Neural cell (in vitro differentiated cells): ENCODE results near the gene FLOT2. TPM values are rescaled to one million over a fixed set of nuclear protein-coding genes. Genes with fewer than 3 reads are reported as not detected.

Experiments used
- H2AFZ ChIP-seq: fragments of 200-600, 300-800 bp; sonication (generic), shearing (Covaris generic); 2 replicates; pipeline ENCODE4 v1.6.0; 2014; ENCODE audit warnings: low read depth, mild to moderate bottlenecking, antibody characterized with exemption, low read length, moderate library complexity
- H3F3A ChIP-seq: fragments of 200-600 bp; shearing (Covaris generic); 2 replicates; pipeline ENCODE4 v1.6.1; 2016; ENCODE audit warnings: mild to moderate bottlenecking, moderate library complexity, mixed read lengths, antibody characterized with exemption, low read length; ENCODE audit not compliant: insufficient read depth, poor library complexity, severe bottlenecking
- H3K27ac ChIP-seq: fragments of 200-600, 300-800 bp; sonication (generic), shearing (Covaris generic); 2 replicates; pipeline ENCODE4 v1.5.1; 2014; ENCODE audit warnings: mild to moderate bottlenecking, low read length, moderate library complexity
- H3K27me3 ChIP-seq: fragments of 300-800, 200-600 bp; sonication (generic), shearing (Covaris generic); 2 replicates; pipeline ENCODE4 v1.6.0; 2014; ENCODE audit warnings: mild to moderate bottlenecking, low read depth, low read length, moderate library complexity; ENCODE audit not compliant: insufficient read depth
- H3K36me3 ChIP-seq: fragments of 300-800, 200-600 bp; sonication (generic), shearing (Covaris generic); 2 replicates; pipeline ENCODE4 v1.5.1; 2014; ENCODE audit warnings: mild to moderate bottlenecking, antibody characterized with exemption, low read length, moderate library complexity; ENCODE audit not compliant: insufficient read depth
- H3K4me2 ChIP-seq: fragments of 300-800, 200-600 bp; sonication (generic), shearing (Covaris generic); 2 replicates; pipeline ENCODE4 v1.6.0; 2014; ENCODE audit warnings: mild to moderate bottlenecking, low read length
- H3K4me3 ChIP-seq: fragments of 300-800, 200-600 bp; sonication (generic), shearing (Covaris generic); 2 replicates; pipeline ENCODE4 v1.5.1; 2014; ENCODE audit warnings: mild to moderate bottlenecking, low read length, moderate library complexity
- H3K79me2 ChIP-seq: fragments of 200-600 bp; shearing (Covaris generic); replicated peaks from 2 replicates; pipeline ENCODE4 v1.6.0; 2014; ENCODE audit warnings: mild to moderate bottlenecking, low read length, moderate library complexity; ENCODE audit not compliant: insufficient read depth
- H3K9ac ChIP-seq: fragments of 300-800, 200-600 bp; sonication (generic), shearing (Covaris generic); 2 replicates; pipeline ENCODE4 v1.6.1; 2016; ENCODE audit warnings: mild to moderate bottlenecking, low read length, mixed read lengths
- H3K9me2 ChIP-seq: fragments of 200-600 bp; shearing (Covaris generic); 2 replicates; pipeline ENCODE4 v1.6.1; 2016; ENCODE audit warnings: mild to moderate bottlenecking, low read length, mixed read lengths; ENCODE audit not compliant: insufficient read depth
- H3K9me3 ChIP-seq: fragments of 200-600, 300-800 bp; sonication (generic), shearing (Covaris generic); 2 replicates; pipeline ENCODE4 v1.6.1; 2016; ENCODE audit warnings: mild to moderate bottlenecking, mixed run types, low read length, moderate library complexity, mixed read lengths
- H4K20me1 ChIP-seq: fragments of 200-600 bp; shearing (Covaris generic); 2 replicates; pipeline ENCODE4 v1.6.1; 2016; ENCODE audit warnings: mild to moderate bottlenecking, mixed run types; ENCODE audit not compliant: insufficient read depth
- CTCF ChIP-seq: fragments of 450-650 bp; IDR thresholded peaks from 2 replicates; pipeline ENCODE4 v1.5.1; 2014; ENCODE audit warnings: antibody characterized with exemption, mild to moderate bottlenecking, moderate library complexity; ENCODE audit not compliant: poor library complexity, severe bottlenecking
- EP300 ChIP-seq: fragments of 450-650 bp; conservative IDR thresholded peaks from 2 replicates; pipeline ENCODE4 v1.6.1; 2014; ENCODE audit warnings: antibody characterized with exemption, mild to moderate bottlenecking, moderate library complexity; ENCODE audit not compliant: poor library complexity, severe bottlenecking
- EZH2 ChIP-seq: fragments of 200-600, 300-800 bp; shearing (Covaris generic), sonication (generic); IDR thresholded peaks from 2 replicates; pipeline ENCODE4 v1.6.1; 2014; ENCODE audit warnings: antibody characterized with exemption, low read length, borderline replicate concordance, mild to moderate bottlenecking; ENCODE audit not compliant: insufficient read depth, poor library complexity, severe bottlenecking
- MXI1 ChIP-seq: fragments of 450-650 bp; conservative IDR thresholded peaks from 2 replicates; pipeline ENCODE4 v1.6.1; 2014; ENCODE audit warnings: antibody characterized with exemption, mild to moderate bottlenecking; ENCODE audit not compliant: poor library complexity, severe bottlenecking
- POLR2AphosphoS5 ChIP-seq: IDR thresholded peaks from 2 replicates; pipeline ENCODE4 v1.6.1; 2012
- RAD21 ChIP-seq: fragments of 450-650 bp; conservative IDR thresholded peaks from 2 replicates; pipeline ENCODE4 v1.6.1; 2014; ENCODE audit warnings: antibody characterized with exemption, mild to moderate bottlenecking, moderate library complexity
- REST ChIP-seq: IDR thresholded peaks from 2 replicates; pipeline ENCODE4 v1.6.1; 2012; ENCODE audit warnings: borderline replicate concordance
- SMC3 ChIP-seq: fragments of 450-650 bp; conservative IDR thresholded peaks from 2 replicates; pipeline ENCODE4 v1.6.1; 2014; ENCODE audit warnings: antibody characterized with exemption, mild to moderate bottlenecking, moderate library complexity; ENCODE audit not compliant: poor library complexity
- TAF1 ChIP-seq: IDR thresholded peaks from 2 replicates; pipeline ENCODE4 v1.6.1; 2012; ENCODE audit warnings: low read depth
- polyA plus RNA-seq: library from polyadenylated mRNA; depleted of rRNA; stranded (reverse); fragments of >200 nt; gene quantifications from 2 replicates; pipeline ENCODE4 v1.2.3, GENCODE V29; 2014

FLOT2 gene
- polyA plus RNA-seq, 1 donor from 2014 or later: 27.5 TPM

- Histone ChIP-seq H3K36me3 (no peaks in the 10 kb centered on the region), H3K4me3 (no peak overlapping the region), H3K79me2 (no peaks in the 10 kb centered on the region), H2AFZ (no peak overlapping the region), H3F3A (no peaks in the 10 kb centered on the region), H3K4me2 (no peak overlapping the region), H3K9ac (no peak overlapping the region), H3K27me3 (no peaks in the 10 kb centered on the region), H3K9me3 (no peaks in the 10 kb centered on the region), H4K20me1 (no peaks in the 10 kb centered on the region), H3K9me2 (no peaks in the 10 kb centered on the region), H3K27ac (no peak overlapping the region)
- TF ChIP-seq EP300 (no peak), CTCF (no peak), MXI1 (no peak), POLR2AphosphoS5 (no peak), REST (no peak), RAD21 (no peak), SMC3 (no peak), TAF1 (no peak), EZH2 (no peak)
Measured at GRCh38 chr17:28883967-28884702, 13.4 kb downstream of the FLOT2 start.

GRCh38 chr17:28882154-28882895 lies 15.2 kb downstream of the FLOT2 start:
- Histone ChIP-seq H3K9ac (no peak overlapping the region), H3K27me3 (no peaks in the 10 kb centered on the region), H3K36me3 (no peaks in the 10 kb centered on the region), H3K9me3 (no peaks in the 10 kb centered on the region), H4K20me1 (no peaks in the 10 kb centered on the region), H3F3A (no peaks in the 10 kb centered on the region), H3K4me3 (no peak overlapping the region), H3K27ac (no peak overlapping the region), H3K79me2 (no peaks in the 10 kb centered on the region), H2AFZ (no peak overlapping the region), H3K4me2 (no peak overlapping the region), H3K9me2 (no peaks in the 10 kb centered on the region)
- TF ChIP-seq EP300 (no peak), CTCF (no peak), EZH2 (no peak), SMC3 (no peak), TAF1 (no peak), MXI1 (no peak), POLR2AphosphoS5 (no peak), RAD21 (no peak)
